ENCODE measurements around the gene TET1.
A peak's percentile ranks its signal among the peaks of the same experiment; 100 is the strongest.
"Not testable (repeated sequence)": the region's sequence is repeated elsewhere in the genome, so short reads cannot be mapped to it uniquely, and the experiment has no call there.

The TET1 gene

DNA sequence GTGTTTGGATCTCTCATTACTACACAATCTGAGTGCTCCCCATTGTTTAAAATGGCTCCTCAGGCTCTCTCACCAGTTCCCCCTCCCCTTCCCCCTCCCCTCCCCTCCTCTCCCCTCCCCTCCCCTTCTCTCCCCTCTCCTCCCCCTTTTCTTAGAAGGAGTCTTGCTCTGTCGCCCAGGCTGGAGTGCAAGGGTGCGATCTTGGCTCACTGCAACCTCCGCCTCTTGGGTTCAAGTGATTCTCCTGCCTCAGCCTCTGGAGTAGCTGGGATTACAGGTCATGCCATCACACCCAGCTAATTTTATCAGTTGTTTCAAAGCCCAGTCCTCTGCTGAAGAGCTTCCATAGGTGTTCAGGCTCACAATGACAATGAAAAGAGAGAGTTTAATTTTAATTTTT, 157.3 kb downstream of the TET1 start:
- DNase-seq, result no peak

DNA sequence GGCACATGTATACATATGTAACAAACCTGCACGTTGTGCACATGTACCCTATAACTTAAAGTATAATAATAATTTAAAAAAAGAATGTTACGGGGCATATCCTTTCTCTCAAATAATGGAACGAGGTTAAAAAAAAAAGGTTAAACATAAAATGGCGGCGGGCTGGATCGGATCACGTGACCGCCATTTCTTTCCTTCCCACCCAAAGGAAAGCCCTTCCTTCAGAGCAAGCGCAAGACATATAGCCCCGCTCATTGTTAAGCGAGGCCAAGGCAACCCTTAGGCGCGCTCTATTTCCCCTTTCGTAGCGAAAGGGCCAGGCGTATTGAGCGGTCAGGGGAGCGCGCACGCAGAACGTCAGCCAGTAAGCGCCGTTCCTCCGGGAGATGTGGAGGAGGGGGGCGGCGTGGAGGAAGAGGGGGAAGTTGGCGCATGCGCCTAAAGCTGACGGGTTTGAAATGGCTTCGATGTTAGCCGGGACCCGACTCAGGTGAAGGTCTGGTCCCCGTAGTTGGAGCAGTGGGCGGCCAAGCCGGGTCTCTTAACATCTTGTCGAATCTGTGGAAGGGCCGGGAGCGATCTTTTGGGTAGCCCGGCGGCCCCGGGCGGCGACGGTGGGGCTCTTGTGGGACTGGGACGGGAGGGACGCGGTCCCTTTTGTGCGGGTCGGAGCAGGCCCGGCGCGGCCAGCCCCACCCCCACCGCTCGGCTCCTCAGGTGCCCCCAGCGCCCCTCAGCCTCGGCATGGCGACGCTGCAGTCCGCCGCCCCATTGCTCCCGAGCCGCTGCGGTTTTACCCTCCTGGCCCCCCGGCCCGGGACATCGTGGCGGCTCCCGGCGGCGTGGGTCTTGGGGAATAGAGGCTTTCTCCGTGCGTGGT, 160.9 kb downstream of the TET1 start, which contains the start of gene CCAR1:
TSS of gene CCAR1 (plus strand) at position 447 of the 880 bp plus-strand sequence. CDS start 1,266 bp downstream, outside the sequence.
- DNase-seq, result peak; percentile 99 to 100

DNA sequence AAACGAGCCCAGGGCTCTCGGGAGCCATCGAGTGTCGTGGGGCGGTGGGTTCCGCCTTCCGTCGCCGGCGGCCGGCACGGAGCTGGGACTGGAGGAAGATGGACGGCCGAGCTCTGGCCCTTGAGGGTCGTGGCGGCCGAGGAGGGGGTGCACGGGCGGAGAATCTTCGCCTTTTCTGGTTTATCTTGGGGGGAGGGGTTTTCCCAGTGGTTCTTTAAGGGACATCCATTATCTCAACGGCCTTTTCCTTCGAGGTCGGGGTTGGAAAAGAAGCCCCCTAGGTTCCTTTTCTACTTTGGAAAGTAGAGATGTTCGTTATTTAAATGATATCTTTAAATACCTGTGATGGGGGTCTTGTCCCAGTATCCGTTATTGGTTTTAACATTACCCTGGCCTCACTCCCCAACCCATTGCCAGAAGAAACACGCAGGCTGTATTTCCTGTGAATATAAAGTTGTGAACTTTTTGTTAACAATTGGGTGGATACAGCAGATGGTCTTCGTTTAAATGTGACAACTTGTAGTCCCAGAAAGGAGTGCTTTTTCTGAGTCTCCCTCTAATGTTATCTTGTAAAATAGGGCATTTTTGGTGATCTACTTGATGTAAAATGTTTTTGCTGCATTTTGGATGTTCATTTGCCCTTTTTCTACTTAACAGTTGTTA, 161.7 kb downstream of the TET1 start:
- DNase-seq, result peak; percentile 3 to 21

DNA sequence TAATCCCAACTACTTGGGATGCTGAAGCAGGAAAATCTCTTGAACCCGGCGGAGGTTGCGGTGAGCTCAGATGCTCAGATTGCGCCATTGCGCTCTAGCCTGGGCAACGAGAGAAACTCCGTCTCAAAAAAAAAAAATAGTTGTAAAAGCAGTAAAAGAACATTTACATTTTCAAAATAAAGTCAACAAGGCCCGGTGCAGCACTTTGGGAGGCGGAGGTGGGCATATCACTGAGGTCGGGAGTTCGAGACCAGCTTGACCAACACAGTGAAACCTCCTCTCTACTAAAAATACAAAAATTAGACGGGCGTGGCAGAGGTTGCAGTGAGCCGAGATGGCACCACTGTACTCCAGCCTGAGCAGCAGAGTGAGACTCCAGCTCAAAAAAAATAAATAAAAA, 164.9 kb downstream of the TET1 start:
- no peak for DNase-seq

DNA sequence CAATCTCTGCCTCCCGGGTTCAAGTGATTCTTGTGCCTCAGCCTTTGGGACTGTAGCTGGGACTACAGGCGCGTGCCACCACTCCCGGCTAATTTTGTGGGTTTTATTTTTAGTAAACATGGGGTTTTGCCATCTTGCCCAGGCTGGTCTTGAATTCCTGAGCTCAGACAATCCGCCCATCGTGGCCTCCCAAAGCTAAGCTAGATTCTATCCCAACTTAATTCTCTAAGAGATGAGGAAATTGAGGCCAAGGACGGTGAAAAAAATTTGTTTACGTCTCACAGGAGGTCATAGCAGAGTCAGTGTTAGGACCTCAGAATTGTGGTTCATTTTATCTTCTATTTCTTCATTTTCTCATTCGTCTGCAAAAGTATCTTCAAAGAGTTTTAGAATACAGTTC, 167.0 kb downstream of the TET1 start:
- DNase-seq, result no peak

DNA sequence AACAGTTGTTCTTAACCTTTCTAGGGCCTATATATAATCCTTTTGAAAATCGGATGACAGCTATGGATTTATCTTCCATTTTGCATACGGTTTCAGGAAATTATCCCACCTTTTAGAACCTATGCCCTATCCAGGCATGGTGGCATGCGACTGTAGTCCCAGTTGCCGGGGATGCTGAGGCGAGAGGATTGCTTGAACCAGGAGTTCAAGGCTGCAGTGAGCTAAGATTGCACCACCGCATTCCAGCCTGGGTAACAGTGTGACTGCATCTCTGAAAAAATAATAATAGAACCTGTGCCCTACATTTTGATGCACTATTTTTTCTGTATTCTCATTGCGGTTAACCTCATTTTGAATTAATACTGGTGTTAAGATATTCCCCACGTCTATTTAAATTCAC, 172.5 kb downstream of the TET1 start:
- DNase-seq, result no peak

DNA sequence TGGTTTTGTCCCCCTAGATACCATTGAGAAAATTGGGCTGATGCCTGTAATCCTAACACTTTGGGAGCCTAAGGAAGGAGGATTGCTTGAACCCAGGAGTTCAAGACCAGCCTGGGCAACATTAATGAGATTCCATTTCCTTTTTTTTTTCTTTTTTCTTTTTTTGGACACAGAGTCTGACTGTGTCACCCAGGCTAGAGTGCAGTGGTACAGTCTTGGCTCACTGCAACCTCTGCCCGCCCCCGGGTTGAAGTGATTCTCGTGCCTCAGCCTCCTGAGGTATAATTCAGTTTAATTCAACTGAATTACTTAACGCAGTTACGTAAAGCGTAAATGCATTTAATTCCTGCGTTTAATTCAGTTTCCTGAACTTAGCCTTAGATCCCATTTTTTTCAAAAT, 174.2 kb downstream of the TET1 start:
- DNase-seq, result no peak

DNA sequence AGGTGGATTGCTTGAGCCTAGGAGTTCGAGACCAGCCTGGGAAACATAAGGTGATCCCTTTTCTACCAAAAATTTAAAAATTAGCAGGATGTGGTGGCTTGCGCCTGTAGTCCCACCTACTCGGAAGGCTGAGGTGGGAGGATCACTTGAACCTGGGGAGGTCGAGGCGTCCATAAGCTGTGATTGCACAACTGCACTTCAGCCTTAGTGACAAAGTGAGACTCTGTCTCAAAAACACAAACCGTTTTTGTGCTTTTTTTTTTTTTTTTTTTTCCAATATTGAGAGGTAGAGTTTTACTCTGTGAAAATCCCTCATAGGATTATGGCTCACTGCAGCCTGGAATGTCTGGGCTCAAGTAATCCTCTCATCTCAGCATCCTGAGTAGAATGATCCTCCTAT, 175.0 kb downstream of the TET1 start:
- no peak for DNase-seq

DNA sequence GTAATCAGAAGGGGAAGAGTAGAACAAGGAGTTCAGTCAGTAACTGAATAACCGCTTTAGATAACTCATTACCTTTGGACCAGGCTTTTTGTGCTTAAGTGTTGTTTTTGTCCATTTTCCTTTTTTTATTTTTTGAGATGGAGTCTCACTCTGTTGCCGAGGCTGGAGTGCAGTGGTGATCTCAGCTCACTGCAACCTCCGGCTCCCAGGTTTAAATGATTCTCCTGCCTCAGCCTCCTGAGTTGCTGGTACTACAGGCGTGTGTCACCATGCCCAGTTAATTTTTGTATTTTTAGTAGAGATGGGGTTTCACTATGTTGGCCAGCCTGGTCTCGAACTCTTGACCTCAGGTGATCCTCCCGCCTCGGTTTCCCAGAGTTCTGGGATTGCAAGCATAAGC, 175.6 kb downstream of the TET1 start:
- DNase-seq, result not testable (repeated sequence)

DNA sequence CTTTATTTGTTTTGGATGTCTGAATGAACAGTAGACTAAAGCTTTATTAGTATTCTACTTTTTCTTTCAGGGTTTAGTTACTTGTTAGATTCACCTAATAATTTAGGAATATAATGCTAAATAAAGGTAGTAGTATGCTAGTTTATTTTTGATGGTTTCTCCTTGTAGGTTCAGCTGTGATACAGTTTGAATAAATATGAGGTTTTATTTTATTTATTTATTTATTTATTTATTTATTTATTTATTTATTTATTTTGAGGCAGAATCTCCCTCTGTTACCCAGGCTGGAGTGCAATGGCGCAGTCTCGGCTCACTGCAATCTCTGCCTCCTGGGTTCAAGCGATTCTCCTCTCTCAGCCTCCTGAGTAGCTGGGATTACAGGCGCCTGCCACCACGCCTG, 180.5 kb downstream of the TET1 start:
- not testable (repeated sequence) for DNase-seq

DNA sequence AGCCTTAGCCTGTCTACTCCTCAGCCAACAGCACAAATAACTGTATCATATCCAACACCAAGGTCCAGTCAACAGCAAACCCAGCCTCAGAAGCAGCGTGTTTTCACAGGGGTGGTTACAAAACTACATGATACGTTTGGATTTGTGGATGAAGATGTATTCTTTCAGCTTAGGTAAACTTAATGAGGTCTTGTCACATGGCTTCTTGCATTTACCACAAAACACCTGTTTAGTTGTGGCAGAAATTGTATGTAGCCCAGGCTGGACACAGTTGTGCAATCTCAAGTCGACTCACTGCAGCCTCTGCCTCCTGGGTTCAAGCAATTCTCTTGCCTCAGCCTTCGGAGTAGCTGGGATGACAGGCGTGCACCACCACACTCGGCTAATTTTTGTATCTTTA, 182.3 kb downstream of the TET1 start:
- DNase-seq, result no peak
